GM19023 (cell line): Measurements from ENCODE around the gene INF2.
A peak's percentile ranks its signal among the peaks of the same experiment; 100 is the strongest.

Source experiments
- ATAC-seq: cut with Tn5 transposase; IDR thresholded peaks from one replicate; pipeline ENCODE4 v1.9.1; 2021; ENCODE audit warnings: mild to moderate bottlenecking, moderate library complexity; ENCODE audit not compliant: unreplicated experiment

Gene INF2

GRCh38 chr14:104768437-104769323 lies 79.3 kb downstream of the INF2 start:
- ATAC-seq, result peak; percentile 74

- no peak for ATAC-seq
Measured at GRCh38 chr14:104769324-104770071, 80.1 kb downstream of the INF2 start.

GRCh38 chr14:104770072-104770579 lies 80.7 kb downstream of the INF2 start:
- ATAC-seq, result no peak

GRCh38 chr14:104770851-104771272 lies 81.4 kb downstream of the INF2 start:
- ATAC-seq, result no peak

- no peak for ATAC-seq
Measured at GRCh38 chr14:104771374-104771773, 82.0 kb downstream of the INF2 start.
